ENCODE results near the gene DOCK2.
"Not testable (repeated sequence)": the region's sequence is repeated elsewhere in the genome, so short reads cannot be mapped to it uniquely, and the experiment has no call there.

Gene DOCK2

DNA sequence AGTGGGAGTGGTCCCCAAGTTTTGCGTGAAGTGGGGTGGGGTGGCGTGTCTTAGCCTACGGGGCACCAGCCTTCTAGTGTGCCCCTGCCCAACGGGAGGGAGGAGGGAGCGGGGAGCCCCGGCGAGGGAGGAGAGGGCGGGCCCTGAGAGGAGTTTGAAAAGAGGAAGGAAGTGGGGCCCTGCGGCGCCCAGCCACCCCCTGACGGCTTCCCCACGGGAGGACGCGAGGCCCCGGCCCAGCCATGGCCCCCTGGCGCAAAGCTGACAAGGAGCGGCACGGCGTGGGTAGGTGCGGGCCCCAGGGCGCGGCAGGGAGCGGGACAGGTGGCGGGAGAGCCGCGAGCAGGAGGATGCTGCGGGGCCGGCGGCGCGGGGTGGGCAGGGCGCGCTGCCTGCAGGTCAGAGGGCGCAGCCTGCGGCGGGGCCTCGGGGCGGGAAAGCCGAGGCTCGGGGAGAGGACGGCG, at the start of gene DOCK2:
TSS of gene DOCK2 (plus strand) at position 191 of the 464 bp plus-strand sequence. CDS start at position 243, 52 bp downstream.
- DNase-seq (ENCODE audit: low spot score), result no peak

DNA sequence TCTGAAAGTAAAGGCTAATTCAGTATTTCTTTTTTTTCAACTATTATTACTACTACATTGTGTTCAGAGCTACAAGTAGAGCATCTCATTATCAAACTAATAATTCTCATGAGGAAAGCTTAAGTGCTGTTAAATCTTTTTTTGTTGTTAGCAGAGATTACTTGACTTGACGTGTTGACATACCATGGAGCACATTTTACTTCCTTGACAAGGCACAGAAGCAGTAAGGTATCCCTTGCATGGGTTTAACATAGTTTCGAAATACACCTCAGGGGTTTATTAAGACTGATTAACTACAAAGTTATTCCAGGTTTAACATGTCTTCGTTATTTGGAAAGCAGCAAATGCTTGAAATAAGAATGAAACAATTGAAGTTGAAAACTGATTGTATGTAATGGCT, 46.5 kb upstream of the DOCK2 start:
- FAIRE-seq, result no peak
- DNase-seq (ENCODE audit: low spot score), result no peak

More for the DNA sequence above, at the start of gene DOCK2:
- FAIRE-seq, result no peak

DNA sequence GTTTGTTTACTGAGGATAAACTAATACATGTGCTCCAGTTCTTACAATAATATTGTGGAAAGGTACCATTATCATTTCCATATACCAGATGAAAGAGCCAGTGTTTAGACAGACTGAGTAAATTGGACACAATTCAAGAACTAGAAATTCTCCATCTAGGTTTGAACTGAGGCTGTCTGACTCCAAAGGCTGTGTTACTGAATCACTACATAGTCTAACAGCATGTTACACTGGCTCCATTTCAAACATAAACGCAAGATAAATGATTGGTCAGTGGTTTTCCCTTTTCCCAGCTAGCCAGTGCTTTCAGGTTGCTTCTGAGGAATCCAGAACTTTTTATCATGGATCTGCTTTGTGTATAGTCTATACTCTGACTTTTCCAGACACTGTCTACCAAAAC, 45.4 kb upstream of the DOCK2 start:
- DNase-seq (ENCODE audit: low spot score), result no peak
- FAIRE-seq, result no peak

DNA sequence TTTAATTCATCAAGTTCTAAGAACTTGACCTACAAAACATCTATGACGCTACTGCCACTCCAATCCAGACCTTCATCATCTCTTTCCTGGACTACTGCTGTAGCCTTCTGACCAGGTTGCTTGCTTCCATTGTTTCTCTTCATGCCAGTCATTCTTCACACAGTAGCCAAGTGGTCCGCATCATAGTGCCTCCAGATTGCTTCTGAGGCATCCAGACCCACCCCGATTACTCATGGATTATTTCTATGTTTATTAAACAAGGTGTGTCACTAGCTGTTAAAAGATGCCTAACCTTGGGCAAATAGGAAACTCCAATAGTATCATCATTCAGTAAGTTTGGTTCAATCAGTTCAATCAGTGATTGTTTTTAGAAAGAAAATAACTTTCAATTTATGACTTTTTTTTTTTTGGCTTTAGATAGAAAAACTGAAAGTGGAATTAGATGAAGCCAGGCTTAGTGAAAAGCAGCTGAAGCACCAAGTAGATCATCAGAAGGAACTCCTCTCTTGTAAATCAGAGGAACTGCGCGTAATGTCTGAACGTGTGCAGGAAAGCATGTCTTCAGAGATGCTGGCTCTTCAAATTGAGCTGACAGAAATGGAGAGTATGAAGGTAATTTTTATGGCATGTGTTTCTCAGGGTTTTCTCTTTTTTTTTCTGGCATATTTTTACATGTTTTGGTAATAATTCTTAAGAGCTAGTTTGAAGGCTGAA, 44.0 kb upstream of the DOCK2 start:
- no peak for DNase-seq (ENCODE audit: low spot score)
- FAIRE-seq, result no peak

DNA sequence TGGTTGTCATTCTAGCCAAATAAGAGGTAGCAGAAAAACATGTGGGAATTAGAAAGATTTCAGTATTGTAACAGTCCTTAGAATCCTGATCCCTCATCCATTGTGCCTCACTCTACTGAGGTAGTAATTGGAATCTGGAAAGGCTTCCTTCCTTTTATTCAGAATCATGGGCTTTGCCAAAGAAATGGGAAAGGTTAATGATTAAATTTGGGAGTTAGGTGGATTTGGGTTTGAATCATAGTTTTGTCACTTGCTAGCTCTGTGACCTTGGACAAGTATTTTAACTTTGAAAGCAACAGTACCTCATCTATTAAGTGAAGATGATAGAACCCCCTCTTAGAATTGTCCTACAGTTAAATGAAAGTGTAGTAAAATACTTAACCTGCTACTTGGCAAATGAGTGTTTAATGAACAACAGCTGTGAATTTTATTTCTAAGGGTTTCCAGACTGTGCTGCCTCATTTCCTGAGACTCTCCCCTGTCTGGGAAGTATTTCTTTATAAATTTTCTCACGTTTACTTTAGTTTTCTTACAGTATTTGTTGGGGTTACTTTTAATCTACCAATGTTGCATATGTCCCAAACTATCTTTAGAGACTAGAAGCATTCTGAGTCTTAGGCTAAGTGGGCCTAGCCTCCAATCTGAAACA, 41.8 kb upstream of the DOCK2 start:
- FAIRE-seq, result no peak
- DNase-seq (ENCODE audit: low spot score), result no peak

DNA sequence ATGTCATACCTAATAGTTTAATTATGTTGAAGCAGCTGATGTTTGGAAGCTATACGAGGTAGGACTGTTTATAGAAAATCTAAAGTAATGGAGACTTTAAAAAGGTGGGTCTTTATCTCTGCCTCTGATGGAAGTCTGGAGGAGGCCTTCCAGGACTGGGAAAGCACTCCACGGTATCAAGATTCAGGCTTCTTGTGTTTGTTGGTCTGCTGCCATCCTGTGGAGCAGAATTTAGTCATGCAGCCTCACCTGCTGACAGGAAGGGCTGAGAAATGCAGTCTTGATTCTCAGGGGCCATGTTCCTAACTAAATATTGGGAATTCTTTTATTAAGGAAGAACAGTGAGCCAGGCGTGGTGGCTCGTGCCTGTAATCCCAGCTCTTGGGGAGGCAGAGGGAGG, 37.6 kb upstream of the DOCK2 start:
- DNase-seq (ENCODE audit: low spot score) (no peak), FAIRE-seq (no peak)

DNA sequence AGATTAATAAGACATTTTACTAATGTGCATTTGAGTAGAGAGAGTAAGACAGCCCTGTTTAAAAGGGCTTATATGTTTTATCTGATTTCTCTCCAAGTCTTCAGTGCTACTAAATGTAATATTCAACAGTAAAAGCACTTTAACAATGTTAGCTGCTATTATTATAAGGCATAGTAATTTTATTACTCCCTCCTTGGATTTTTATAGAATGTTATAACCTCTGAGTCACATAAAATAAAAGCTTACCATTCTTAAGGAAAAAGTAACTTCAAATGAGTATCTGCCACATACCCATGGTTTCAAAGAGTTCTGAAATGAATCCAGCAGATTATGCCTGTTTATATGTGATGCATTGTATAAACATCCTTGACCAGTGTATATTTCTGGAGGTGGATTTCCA, 34.5 kb upstream of the DOCK2 start:
- no peak for DNase-seq (ENCODE audit: low spot score)
- no peak for FAIRE-seq

DNA sequence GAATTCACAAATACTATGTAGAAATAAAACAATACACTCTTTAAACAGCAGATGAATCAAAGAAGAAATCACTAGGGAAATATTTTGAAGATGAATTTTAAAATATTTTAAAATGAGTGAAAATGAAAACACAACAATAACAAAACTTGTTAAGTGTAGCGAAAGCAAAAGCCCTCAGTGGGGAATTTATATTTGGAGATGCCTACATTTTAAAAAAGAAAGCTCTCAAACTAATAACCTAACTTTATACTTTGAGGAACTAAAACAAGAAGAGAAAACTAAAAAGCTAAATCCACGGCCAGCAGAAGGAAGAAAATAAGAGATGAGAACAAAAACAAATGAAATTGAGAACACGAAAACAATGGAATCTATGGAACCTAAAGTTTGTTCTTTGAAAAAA, 30.8 kb upstream of the DOCK2 start:
- FAIRE-seq, result no peak
- no peak for DNase-seq (ENCODE audit: low spot score)

DNA sequence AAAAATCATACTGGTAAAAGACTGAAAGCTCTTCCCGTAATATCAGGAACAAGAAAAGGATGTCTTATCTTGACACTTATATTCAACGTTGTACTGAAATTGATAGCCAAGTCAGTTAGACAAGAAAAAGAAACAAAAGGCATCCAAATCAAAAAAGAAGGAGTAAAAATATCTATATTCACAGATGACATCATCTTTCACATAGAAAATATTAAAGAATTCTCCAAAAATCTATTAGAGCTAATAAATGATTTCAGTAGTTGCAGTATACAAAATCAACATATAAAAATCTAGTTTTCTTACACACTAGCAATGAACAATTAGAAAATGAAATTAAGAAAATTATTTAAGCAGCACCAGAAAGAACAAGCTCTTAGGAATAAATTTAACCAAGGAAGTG, 29.2 kb upstream of the DOCK2 start:
- DNase-seq (ENCODE audit: low spot score) (no peak), FAIRE-seq (no peak)

DNA sequence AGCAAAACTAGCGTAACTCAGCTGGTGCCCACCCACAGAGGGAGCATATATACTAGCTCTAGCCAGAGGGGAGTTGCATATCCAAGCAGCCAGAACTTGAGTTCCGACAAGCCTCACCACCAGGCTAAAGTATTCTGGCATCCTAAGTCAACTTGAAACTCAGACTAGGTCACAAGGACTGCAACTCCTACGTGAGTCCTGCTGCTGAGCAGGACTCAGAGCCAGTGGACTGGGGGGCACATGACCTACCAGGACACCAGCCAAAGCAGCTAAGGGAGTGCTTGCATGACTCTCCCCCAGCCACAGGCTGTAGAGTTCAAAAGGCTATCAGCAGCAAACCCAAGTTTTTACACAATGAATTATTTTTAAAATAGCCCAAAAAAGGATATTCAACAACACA, 27.4 kb upstream of the DOCK2 start:
- DNase-seq (ENCODE audit: low spot score), result no peak
- FAIRE-seq, result no peak

DNA sequence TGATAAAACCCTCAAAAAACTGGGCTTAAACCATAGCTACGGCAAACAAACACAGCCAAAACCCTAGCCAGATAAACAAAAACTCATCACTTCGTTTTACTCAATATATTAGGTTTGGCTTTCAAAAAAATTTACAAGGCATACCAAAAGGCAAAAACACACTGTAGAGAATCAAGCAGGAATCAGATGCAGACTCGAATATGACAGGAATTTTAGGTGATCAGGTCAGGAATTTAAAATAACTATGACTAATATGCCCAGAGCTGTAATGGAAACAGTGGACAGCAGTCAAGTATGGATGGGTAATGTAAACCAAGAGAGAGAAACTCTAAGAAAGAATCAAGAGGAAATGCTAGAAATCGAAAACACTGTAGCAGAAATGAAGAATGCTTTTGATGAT, 26.5 kb upstream of the DOCK2 start:
- DNase-seq (ENCODE audit: low spot score) (peak; percentile 8), FAIRE-seq (no peak)

DNA sequence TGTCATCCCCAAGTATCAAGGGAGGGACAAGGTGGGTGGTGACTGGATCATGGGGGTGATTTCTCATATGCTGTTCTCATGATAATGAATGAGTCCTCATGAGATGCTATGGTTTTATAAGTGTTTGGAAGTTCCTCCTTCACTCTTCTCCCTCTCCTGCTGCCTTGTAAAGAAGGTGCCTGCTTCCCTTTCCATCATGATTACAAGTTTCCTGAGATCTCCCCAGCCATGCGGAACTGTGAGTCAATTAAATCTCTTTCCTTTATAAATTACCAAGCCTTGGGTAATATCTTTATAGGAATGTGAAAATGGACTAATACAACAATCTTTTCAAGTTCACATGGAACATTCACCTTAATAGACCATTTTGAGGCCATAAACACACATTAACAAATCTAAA, 21.5 kb upstream of the DOCK2 start:
- FAIRE-seq, result no peak

DNA sequence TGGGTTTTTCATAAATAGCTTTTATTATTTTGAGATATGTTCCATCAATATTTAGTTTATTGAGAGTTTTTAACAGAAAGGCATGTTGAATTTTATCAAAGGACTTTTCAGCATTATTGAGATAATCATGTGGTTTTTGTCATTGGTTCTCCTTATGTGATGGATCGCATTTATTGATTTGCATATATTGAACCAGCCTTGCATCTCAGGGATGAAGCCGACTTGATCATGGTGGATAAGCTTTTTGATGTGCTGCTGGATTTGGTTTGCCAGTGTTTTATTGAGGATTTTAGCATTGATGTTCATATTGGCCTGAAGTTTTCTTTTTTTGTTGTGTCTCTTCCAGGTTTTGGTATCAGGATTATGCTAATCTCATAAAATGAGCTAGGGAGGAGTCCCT, 12.8 kb upstream of the DOCK2 start:
- not testable (repeated sequence) for DNase-seq (ENCODE audit: low spot score); FAIRE-seq

More for the DNA sequence above, 21.5 kb upstream of the DOCK2 start:
- no peak for DNase-seq (ENCODE audit: low spot score)

DNA sequence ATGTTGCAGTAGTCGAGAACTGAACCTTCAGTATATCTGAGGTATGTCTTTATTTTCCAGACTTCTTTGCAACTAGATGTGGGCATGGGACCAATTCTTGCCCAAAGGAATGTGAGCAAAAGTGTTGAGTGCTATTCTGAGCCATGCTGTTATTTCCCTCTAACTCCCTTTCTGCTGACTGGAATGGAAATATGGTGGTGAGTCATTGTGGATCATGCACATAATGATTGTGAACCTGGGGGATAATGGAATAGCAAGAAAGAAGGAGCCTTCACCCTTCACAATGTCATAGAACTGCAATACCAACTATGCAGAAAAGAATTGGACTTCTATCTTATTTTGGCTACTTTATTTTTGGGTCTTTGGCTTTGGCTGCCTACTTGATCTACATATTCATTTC, 10.3 kb upstream of the DOCK2 start:
- FAIRE-seq, result no peak

DNA sequence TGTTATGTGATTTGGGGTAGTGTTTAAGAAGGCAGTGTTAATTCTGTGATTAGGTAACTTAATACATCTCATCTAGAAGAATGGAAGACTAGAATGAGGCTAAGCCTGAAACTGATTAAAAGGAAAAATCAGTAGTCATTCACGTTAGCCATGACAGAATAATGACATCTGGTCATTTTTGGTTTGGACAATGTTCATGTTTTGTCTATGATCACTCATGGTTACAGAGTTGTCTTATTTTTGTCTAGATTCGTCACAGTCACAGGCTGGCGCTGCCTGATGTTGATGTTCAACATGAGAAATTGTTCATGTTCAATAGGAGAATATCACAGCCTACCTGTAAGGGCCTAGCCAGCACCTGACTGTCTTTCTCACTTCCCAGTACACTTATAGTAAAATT, 9.5 kb upstream of the DOCK2 start:
- FAIRE-seq, result no peak
- no peak for DNase-seq (ENCODE audit: low spot score)

More for the DNA sequence above, 10.3 kb upstream of the DOCK2 start:
- DNase-seq (ENCODE audit: low spot score), result peak; percentile 75

DNA sequence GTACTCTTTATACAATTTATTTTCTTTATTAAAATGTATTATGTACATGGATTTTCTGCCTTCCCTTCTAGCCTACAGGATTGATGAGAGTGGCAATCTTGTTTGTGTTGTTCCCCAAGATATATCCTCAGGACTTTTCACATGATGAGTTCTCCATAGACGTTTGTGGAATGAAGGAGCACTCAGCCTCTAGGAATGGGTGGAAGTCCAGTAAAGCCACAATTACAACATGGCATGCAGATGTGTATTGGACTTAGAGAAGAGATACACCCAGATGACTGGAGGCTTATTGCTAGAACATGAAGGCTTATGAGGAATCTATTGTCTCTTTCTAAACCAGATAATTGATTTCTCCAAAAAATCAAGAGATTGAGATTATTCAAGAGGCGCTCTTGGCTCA, 8.2 kb upstream of the DOCK2 start:
- DNase-seq (ENCODE audit: low spot score) (no peak), FAIRE-seq (no peak)

DNA sequence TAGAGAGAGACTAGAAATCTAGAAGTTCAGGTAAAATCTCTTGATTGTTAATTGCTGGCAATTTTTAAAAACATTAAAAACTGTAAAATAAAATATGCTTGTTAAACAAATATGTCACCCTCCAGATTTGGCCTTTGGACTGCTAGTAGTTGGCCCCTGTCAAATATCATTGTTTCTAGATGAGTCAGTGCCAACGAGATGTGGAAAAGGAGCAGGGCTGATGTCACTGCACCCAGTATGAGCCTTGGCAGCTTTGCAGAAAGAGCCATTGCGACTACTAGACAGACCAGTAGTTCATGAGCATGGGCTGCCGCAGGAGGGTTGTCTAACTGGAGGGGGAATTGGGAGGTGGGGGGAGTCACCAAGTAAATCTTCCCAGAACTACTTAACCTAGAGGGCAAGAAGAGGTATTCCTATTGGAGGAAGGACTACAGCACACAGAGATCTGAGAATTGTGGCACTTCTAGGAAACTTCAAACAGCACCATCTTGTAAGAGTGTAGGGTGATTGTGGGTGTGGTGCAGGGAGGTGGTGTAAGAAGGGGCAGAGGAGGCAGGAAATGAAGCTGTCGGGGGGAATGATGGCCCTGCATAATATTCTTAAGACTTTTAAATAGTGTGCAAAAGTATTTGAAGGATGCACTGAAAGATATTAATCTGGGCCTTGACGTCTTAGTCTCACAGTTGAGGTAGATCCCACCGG, 7.1 kb upstream of the DOCK2 start:
- DNase-seq (ENCODE audit: low spot score) (peak; percentile 72), FAIRE-seq (no peak)

DNA sequence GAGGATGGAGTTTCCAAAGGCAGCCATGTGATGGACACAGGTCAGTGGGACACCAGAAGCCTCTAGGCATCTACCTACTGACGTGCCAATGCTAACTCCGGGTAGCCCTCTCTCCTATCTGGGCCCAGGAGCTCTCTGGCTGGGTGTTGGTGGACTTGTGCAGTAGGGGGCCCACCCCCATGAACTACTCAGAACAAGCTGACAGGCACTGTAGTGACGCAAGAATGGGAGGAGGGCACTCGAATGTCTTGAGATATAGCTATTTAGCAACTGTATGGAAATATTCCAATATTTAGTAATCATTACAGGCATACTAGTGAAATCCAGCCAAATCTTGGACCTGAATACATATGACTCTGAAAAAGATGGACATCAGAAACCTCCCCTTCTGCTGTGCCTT, 5.7 kb upstream of the DOCK2 start:
- no peak for FAIRE-seq

DNA sequence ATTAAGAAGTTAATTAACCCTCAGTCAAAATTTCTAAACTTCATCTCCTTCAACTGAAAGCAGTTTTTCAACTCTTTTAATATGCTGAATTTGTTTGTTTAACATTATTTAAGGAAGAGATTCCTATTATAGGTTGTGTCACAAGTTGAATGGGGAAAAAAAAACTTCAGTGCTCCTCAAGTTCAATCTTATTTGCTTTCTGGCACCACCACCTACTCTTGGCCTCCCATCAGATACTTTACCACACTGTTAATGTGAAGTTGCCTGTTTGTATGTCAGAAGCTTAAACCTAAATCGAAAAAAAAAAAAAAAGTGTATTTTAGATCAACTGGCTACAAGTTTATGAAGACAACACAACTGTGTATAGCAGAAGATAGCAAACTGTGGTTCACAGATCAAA, 4.1 kb upstream of the DOCK2 start:
- FAIRE-seq, result no peak
- DNase-seq (ENCODE audit: low spot score), result no peak

More for the DNA sequence above, 5.7 kb upstream of the DOCK2 start:
- no peak for DNase-seq (ENCODE audit: low spot score)

DNA sequence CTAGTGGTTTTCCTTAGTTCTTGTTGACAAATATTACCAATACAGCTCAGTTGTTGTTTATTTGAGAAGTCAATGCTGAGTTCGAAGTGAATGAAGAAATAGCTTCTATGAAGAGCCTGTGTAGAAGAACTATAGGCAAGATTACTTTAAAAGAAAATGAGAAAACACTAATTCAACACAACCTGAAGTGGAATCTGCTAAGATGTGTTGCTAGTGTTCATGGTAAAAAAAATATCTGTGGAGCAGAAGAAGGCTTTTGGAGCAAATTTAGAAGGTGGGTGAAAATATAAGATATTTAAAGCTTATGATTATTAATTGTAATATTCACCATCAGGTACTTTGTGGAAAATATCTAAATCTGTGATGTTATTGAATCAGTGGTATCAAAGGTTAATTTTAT, 2.5 kb upstream of the DOCK2 start:
- DNase-seq (ENCODE audit: low spot score) (no peak), FAIRE-seq (no peak)

DNA sequence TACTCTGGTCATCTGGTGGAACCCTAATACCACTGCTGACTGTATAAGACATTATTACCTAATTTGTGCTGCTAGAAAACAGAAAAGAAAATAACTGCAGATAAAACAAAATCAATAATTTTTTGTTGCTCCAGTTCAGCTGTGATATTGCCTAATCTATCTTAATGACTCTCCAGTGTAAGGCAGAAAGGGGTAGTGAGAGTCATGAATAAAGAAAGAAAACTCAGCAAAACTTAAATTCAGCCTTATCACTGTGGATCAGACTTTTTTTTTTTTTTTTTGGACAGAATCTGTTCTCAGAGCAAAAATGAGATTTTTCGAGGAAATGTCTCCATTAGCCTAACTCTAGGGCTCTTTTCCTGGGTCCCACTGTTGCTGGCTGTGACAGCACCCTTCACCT, 1.1 kb upstream of the DOCK2 start:
- no peak for DNase-seq (ENCODE audit: low spot score)

DNA sequence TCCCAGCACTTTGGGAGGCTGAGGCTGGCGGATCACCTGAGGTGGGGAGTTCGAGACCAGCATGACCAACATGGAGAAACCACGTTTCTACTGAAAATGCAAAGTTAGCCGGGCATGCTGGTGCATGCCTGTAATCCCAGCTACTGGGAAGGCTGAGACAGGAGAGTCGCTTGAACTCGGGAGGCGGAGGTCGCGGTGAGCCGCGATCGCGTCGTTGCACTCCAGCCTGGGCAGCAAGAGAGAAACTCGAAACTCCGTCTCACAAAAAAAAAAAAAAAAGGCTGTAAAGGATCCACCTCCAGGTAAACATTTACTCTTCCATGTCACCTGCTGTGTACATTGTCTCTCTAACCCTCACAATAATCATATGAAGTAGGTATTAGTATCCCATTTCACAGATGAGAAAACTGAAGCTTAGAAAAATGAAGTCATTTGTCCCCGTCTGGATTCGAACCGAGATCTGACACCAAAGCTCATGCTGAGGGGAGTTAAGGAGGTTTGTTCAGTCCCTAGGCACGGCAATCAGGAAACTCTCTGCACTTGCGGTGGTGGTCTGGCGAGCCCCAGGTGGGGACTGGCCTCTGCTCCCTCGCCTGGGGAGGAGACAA, 494 bp upstream of the DOCK2 start:
- DNase-seq (ENCODE audit: low spot score), result no peak
- no peak for FAIRE-seq

More for the DNA sequence above, 1.1 kb upstream of the DOCK2 start:
- FAIRE-seq, result no peak
